Stimulated activated CD4-positive, alpha-beta T cell treated with anti-CD3 and anti-CD28 coated beads, Interleukin-2, amount 100 ng/mL, for 48 hours (primary cell): ENCODE data around the gene KCNA5.

ENCODE experiments used
- DNase-seq, 2 donors: peaks; one replicate each; pipeline ENCODE4 v3.0.0-alpha.2; 2020

KCNA5 gene

DNA sequence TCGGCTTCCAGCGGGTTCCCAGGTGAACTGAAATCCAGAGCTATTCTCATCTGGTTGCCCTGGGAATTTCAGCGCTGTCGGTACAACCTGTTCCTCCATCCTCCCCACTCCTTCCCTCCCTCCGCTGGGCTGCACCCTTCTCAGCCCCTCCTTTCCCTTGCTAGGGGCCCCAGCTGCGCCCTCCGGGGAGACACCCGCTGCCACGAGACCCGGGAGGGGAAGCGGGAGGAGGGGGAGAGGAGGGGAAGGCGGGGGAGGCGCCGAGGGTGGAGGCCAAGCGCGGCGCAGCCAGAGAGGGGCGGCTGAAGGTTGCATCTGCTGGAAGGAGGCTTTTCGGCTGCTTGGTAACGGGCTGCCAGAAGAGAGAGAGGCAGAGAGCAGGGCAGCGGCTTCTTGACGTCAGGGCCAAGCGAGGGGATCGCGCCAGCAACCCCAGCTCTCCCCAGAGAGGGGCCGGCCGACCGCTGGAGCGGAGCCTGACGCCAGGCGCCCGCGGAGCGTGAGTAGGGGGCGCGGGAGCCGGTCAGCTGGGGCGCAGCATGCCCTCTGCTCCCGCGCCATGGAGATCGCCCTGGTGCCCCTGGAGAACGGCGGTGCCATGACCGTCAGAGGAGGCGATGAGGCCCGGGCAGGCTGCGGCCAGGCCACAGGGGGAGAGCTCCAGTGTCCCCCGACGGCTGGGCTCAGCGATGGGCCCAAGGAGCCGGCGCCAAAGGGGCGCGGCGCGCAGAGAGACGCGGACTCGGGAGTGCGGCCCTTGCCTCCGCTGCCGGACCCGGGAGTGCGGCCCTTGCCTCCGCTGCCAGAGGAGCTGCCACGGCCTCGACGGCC lies at the start of gene KCNA5:
Gene KCNA5, plus strand, starts transcription at position 291 of the 831 bp plus-strand sequence. Its CDS starts 269 bp downstream, at position 560.
- no peak for DNase-seq

DNA sequence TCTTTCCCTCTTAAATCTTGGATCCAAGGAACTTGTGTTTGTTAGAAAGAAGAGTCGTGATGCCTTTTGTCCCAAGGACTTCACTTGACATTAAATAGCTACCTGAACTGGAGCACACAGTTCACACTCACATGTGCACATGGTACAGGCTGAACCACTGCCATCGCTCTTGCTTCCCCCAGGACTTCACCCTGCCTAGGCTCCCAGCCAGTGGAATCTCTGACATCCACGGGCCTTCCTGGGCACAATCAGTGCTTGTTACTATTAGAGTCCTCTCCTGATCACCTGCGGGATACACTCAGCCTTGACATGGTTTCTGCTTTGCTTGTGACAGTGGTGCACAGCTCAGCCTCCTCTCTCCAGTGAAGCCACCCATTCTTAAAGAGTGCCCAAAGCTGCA lies 49.1 kb upstream of the KCNA5 start:
- DNase-seq: no peak

GRCh38 chr12:4996714-4997113 lies 47.0 kb upstream of the KCNA5 start:
- DNase-seq: no peak

GRCh38 chr12:4997939-4998338 lies 45.7 kb upstream of the KCNA5 start:
- DNase-seq: no peak

GRCh38 chr12:5000204-5000603 lies 43.5 kb upstream of the KCNA5 start:
- DNase-seq: no peak

DNA sequence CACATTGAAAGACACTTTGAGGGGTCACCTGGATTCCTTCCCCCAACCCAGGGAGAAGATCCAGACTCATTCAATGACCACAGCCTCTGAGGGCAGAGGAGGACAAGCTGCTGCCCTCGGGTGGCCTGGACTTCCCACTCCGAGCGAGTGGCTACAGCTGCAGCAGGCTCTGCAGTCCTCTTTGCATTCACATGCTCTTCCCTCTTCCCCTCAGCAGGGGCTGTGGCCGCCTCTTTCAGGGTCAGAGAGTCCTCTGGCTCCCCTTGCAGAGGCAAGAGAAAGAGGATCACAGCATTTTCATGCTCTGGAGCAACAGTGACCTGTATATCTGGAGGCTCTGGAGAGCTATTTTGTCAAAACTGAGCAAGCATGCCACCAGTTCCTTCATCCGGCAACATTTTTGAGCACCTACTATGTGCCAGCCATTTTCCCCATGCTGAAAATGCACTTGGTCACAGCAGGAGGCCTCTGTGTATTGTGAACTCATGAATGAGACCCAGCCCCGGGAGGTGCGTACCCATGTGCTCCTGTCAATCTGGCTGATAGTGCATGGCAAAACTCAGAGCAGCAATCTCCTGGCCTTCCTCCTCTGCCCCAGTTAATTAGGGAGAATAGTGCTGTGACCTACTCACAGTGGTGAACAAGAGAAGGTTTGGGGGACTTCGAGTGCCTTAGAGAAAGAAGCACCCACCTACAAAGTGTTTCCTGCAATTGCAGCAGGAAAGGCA lies 42.9 kb upstream of the KCNA5 start:
- no peak for DNase-seq

DNA sequence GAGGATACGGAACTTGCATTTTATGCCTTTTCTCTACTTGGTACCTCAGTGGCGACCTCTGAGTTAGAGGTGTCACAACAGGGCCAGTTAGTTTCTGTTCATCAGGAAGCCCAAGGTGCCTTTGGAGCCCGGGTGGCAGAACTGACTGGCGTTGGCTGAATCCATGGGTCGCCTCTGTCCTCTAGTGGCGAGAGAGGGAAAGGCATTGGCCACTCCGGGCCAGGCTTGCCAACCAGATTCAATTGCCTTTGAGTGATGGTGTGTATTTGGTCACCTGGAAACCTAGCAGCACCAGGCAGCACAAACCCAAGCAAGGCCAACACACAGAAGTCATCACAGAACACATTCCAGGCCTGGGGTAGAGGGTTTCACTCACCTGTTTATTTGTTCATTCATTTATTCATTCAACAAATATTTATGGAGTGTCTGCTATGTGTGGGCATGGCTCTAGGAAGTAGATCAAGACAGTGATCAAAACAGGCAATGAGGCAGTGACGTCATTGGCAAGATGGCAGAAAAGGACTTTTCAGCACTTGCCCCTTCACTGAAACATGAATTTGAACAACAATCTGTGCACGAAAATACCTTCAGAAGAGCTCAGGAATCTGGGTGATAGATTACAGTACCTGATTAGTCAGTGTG lies 40.5 kb upstream of the KCNA5 start:
- DNase-seq: peak; percentile 36 to 37

DNA sequence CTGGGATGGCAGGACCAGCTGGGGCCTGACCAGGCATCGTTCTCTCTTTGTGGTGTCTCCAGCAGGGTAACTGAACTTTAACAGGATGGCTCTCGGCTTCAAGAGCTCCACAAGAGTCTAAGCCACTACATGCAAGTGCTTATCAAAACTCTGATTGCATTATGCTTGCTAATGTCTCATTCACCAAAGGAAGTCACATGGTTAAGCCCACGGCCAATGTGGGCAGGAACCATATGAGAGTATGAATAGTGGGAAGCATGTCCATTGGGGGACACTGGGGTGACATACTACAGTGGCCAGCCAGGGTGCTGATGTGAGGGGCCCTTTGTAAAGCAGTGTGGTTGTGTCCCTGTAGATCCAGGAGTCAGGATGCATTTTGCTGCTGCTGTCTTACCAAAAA lies 35.0 kb upstream of the KCNA5 start:
- DNase-seq: no peak

DNA sequence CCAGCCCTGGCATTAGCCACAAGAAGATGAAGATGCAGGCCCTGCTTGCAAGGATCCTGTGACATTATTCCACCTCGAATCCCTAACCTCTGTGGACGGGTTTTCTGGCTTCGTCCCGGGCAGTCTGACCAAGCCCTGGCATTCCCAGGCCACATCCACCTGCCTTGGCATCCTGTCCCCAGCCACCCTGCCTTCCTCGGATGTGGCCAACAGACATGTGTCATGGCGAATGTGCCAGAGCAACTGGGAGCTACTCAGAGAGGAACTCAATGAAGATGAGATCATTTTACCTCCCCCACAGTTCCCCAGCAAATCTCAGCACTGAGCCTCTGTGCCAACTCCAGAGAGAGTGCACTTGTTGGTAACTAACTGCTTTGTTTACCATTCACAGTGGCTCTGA lies 33.5 kb upstream of the KCNA5 start:
- no peak for DNase-seq

DNA sequence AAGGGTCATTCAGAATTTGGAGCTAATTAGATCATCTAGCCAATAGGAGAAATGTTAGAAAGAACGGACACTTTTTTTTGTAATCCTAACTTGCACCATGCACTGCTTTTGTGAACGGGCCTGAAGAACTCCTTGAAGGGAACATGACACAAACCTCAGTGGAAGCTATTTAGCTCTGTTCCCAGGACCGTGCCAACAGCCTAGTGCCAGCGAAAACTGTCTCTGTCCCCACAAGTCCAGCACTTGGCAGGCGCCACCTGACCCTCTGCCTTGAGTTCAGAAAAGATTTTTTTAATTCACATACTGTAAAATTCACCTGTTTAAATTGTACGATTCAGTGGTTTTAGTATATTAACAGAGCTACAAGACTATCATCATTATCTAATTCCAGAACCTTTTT lies 31.3 kb upstream of the KCNA5 start:
- DNase-seq: no peak

DNA sequence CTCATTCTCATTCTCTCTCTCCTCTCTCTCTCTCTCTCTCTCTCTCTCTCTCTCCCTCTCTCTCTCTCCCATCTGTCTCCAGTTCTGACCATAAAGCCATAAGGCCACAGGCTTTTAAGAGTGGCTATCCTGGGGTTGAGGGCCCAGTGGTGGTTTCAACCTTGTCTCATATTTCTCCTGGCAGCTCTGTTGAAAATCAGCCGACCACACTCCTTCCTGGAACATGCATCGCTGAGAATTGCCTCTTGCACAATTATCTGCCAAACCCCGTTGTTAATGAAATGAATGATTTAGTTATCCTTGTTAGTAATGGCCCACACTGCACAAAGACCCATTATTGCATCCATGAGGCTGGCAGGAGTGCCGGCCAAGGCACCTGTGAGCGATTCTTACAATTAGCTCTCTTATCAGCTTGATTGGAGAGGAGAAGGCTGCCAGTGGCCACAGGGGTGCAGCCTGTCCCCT lies 30.4 kb upstream of the KCNA5 start:
- no peak for DNase-seq

DNA sequence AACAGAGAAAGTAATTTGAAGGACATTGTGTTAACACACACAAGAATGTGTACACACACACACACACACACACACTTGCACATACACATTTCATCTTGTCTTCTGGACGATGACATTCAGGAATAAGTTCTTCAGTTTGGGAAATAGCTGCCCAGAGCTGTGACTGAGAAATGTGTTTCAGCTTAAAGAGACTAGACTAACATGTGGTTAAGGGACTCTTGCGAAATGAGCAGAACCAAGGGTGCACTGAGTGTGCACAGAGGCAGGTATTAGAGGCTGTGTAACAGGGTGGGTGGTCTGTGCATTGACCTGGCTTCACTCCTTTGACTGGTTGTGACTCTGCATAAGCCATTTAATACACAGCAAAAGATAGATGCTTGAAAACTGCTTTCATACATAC lies 29.4 kb upstream of the KCNA5 start:
- DNase-seq: no peak

GRCh38 chr12:5015711-5016492 lies 27.8 kb upstream of the KCNA5 start:
- no peak for DNase-seq

DNA sequence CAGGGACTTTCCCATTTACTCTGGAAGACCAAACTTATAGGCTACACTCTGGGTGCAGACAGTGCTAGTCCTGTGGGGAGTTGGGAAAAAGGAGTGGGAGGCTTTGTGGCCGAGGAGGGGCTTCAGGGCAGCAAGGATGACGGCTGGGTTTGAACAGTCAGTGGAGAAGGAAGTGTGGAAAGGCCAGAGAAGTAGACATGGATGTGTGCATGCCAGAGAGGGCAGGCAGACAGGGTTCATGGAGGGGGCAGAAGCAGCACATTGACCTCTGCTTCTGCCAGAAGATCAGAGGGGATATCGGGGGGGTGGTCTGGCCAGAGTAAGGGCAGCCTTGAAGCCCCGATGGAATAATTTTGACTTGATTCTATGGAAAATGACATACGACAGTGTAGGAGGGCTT lies 27.2 kb upstream of the KCNA5 start:
- DNase-seq: no peak

DNA sequence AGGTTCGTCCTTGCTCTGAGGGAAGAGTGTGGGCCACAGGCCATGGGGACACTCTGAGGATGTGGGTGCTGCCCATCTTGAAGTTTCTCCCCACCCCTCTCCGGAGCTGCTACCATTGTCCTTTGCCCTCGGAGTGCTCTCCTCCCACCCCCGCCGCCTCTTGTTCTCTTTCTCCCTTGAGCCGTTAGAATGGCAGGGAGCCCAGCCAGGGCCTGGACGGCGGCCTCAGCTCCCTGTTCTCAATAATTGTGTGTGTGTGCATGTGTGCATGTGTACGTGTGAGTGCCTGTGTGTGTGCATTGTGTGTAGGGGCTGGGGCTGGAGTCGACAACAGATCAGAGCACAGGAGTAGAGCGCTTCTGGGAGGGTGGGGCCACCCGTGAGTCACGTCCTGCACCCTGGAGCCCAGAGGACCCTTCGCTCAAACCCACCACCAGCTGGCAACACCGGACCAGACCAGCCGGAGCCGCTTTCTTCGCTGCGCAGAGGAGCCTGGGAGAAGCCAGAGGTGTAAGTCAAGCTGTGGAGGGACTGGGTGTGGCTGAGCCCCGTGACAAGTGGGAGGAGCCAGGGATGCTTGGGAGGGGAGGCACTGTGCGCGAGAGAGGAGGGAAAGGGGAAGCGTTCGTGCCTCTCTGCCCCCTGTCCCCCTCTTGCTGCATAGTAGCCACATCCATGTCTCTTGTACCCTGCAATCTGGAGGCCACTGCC lies 25.9 kb upstream of the KCNA5 start:
- DNase-seq: no peak

- no peak for DNase-seq
These were observed 25.0 kb upstream of the KCNA5 start for GRCh38 chr12:5018677-5019076.

GRCh38 chr12:5022025-5022424 lies 21.7 kb upstream of the KCNA5 start:
- no peak for DNase-seq

DNA sequence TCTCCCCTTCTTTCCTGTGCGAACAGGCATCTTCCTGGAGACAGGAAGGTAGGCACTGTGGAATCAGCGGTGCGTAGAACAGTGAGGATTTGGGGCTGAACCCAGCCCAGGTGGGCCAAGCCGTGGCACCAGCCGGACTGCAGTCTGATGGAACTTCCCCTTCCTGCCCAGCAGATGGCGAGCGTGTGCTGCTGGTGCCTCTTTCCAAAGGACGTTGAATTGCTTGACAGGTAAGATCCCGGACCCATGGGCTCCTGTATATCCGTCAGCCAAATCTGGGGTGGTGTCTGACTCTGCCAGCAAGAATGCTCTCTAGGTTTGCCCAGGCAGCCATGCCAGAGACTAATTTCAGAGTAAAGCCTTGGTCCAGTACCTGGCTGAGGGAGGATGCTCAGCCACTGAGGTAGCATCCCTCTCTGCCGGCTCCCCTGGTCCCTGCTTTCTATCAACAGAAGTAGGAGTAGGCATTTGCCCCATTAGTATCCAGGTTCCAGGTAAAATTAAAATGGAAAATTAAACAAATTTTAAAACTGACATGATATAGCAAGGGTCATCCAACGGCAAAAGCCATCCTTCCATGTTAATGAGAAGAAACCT lies 21.1 kb upstream of the KCNA5 start:
- DNase-seq: peak; percentile 24 to 28

DNA sequence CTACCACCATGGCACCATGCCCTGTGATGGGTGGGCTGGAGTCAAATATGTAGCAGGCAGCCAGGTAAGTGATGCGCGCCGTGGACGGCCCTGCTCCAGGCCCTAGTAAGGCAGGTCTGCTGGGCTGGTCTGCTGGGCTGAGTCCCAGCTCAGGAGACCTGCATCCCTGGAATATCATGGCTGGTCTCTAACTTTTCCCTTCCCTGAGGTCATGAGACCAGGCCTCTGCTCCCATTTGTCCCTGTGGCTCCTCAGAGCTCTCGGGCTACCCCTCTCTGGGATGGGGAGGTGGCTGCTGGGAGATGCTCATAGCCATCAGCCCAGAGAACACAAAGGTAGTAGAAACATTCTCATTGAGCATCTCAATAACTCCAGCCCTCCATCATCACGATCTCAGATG lies 19.8 kb upstream of the KCNA5 start:
- no peak for DNase-seq

DNA sequence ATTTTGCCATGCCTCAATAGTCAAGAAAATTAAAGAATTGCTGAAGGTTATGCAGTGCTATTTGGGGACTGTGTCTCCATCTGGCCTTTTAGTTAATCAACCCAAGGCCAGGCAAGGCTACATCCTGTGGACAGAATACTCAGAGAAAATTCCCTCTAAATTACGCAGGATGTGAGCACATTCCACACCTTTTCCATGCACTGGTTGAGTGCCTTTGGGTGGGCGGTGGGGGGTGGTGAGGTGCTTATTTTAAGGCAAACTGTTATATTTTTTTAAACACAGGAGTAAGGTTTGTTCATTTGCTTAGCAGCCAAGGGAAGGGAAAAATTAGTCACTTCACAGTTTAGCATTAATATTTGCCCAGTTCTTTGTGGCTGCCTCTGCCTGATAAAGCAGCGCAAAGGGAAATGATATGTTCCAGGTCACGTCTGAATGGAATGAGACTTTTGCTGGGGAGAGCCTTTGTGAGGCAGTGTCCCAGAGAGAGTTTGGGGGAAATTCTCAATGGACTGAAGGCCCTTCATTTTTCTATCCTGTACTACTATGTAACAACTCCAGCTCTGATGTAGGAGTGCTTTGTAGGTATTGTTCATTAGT lies 17.2 kb upstream of the KCNA5 start:
- DNase-seq: no peak

DNA sequence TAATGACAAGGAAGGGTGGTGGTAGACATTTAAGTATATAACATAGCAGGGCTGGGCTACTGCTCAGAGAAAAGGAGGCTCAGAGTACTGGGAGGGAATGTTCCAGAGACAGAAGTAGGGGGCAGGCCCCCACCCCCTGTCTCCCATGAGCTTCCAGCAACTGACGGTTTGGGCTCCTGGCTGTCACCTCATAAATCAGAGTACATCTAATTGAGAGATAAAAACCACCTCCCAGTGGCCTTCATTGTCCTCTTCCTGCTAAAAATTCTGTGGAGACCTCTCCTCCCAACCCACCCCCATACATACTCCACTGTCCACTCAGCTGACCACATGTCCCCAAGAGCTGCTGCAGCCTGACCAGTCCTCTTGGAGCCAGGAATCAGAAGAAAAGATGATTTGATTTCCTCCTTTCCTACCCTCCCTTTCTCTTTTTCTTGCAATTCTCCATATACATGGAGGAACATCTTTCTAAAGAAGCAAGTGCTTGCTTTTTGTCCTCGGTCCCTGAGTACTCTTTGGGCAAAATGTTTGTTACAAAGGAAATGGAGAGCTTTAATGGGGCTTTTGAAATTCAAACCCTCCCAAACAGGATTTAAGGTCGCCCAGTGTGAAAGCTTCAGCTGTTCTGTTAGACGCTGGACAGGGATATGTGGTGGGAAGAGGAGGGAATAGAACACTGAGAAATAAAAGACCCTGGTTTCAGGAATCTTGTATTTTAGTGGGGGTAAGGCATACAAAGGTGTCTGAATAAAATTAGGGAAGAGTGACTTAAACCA lies 16.4 kb upstream of the KCNA5 start:
- no peak for DNase-seq
